GM12878 (cell line): Measurements from ENCODE around the gene RPL18. TPM values are rescaled to one million over a fixed set of nuclear protein-coding genes. Genes with fewer than 3 reads are reported as not detected.

Experiments used
- BACH1 ChIP-seq: fragments of 450-650 bp; IDR thresholded peaks from 2 replicates; pipeline ENCODE4 v1.6.1; 2017; ENCODE audit warnings: mild to moderate bottlenecking, borderline replicate concordance
- BCLAF1 ChIP-seq: fragments of 450-650 bp; IDR thresholded peaks from 2 replicates; pipeline ENCODE4 v1.6.1; 2017; ENCODE audit warnings: antibody characterized with exemption, mild to moderate bottlenecking, moderate library complexity
- BMI1 ChIP-seq: fragments of 450-650 bp; IDR thresholded peaks from 2 replicates; pipeline ENCODE4 v1.6.1; 2016; ENCODE audit warnings: mild to moderate bottlenecking, moderate library complexity, borderline replicate concordance
- CBFB ChIP-seq: IDR thresholded peaks from 2 replicates; pipeline ENCODE4 v1.6.1; 2016; ENCODE audit warnings: antibody characterized with exemption, low read depth
- CBX5 ChIP-seq: sonication (generic); IDR thresholded peaks from 2 replicates; pipeline ENCODE4 v1.6.1; 2016; ENCODE audit warnings: low read depth, moderate library complexity, mild to moderate bottlenecking, inconsistent platforms
- CHD1 ChIP-seq: IDR thresholded peaks from 2 replicates; pipeline ENCODE4 v1.6.1; 2012; ENCODE audit warnings: low read depth, low read length, improper control_type of control experiment
- CHD4 ChIP-seq: fragments of 200-600 bp; sonication (generic); IDR thresholded peaks from 2 replicates; pipeline ENCODE4 v1.6.1; 2016; ENCODE audit warnings: mild to moderate bottlenecking
- DPF2 ChIP-seq: fragments of 450-650 bp; IDR thresholded peaks from 2 replicates; pipeline ENCODE4 v1.6.1; 2017; ENCODE audit warnings: mild to moderate bottlenecking
- ETV6 ChIP-seq, 2 experiments: fragments of 450-650 bp in 1 of 2; IDR thresholded peaks in 1 of 2; conservative IDR thresholded peaks in 1 of 2; 2 replicates each; pipeline ENCODE4 v1.6.1; 2014; ENCODE audit warnings: antibody characterized with exemption in 1 of 2, borderline replicate concordance in 1 of 2, low read depth in 1 of 2, mild to moderate bottlenecking in 1 of 2, moderate library complexity in 1 of 2
- HDAC6 ChIP-seq: fragments of 200-600 bp; sonication (generic); IDR thresholded peaks from one replicate; pipeline ENCODE4 v1.8.0; 2017; ENCODE audit warnings: antibody characterized with exemption; ENCODE audit not compliant: unreplicated experiment
- IKZF2 ChIP-seq, 2 experiments: fragments of 450-650 bp; IDR thresholded peaks; 2 replicates each; pipeline ENCODE4 v1.6.1; 2017; ENCODE audit warnings: mild to moderate bottlenecking in 2 of 2, moderate library complexity in 2 of 2
- IRF4 ChIP-seq: IDR thresholded peaks from 2 replicates; pipeline ENCODE4 v1.6.1; 2011; ENCODE audit warnings: low read depth, low read length
- MAX ChIP-seq: IDR thresholded peaks from 2 replicates; pipeline ENCODE4 v1.6.1; 2012; ENCODE audit warnings: low read depth, low read length, improper control_type of control experiment
- MEF2B ChIP-seq: fragments of 450-650 bp; IDR thresholded peaks from 2 replicates; pipeline ENCODE4 v1.6.1; 2018; ENCODE audit warnings: mild to moderate bottlenecking, moderate library complexity; ENCODE audit not compliant: partially characterized antibody, poor library complexity, severe bottlenecking
- POU2F2 ChIP-seq: IDR thresholded peaks from 3 replicates; pipeline ENCODE4 v1.6.1; 2011; ENCODE audit warnings: low read depth, mild to moderate bottlenecking, low read length, borderline replicate concordance
- RAD51 ChIP-seq: fragments of 450-650 bp; IDR thresholded peaks from 2 replicates; pipeline ENCODE4 v1.6.1; 2016; ENCODE audit warnings: moderate library complexity, mild to moderate bottlenecking, inconsistent platforms
- RELA ChIP-seq: fragments of 450-650 bp; IDR thresholded peaks from 2 replicates; pipeline ENCODE4 v1.8.0; 2014; ENCODE audit warnings: borderline replicate concordance; ENCODE audit not compliant: partially characterized antibody
- RELB ChIP-seq: fragments of 450-650 bp; IDR thresholded peaks from 2 replicates; pipeline ENCODE4 v1.6.1; 2017; ENCODE audit warnings: low read depth, mild to moderate bottlenecking, moderate library complexity
- SREBF2 ChIP-seq: IDR thresholded peaks from 2 replicates; pipeline ENCODE4 v1.6.1; 2012; ENCODE audit warnings: mild to moderate bottlenecking, low read length
- ZBTB40 ChIP-seq: fragments of 450-650 bp; IDR thresholded peaks from 2 replicates; pipeline ENCODE4 v1.6.1; 2016; ENCODE audit warnings: mild to moderate bottlenecking, moderate library complexity, borderline replicate concordance
- ZNF207 ChIP-seq: fragments of 450-650 bp; IDR thresholded peaks from 2 replicates; pipeline ENCODE4 v1.6.1; 2014; ENCODE audit warnings: antibody characterized with exemption, mild to moderate bottlenecking, borderline replicate concordance
- polyA plus RNA-seq, 11 experiments: library from polyadenylated mRNA; depleted of rRNA in 4 of 11; unstranded in 6 of 11; stranded (reverse) in 5 of 11; fragments of >200 nt; fragmentation: Nextera tagmentation in 4 of 11; fragmentation: Illumina TruSeq in 1 of 11; extraction: Ambion mirVana in 4 of 11; extraction: Trizol in 1 of 11; gene quantifications; 1 replicate in 1 of 11; 2 replicates in 10 of 11; pipeline versions ENCODE4 v1.2.1 to v1.2.3, GENCODE V29; 2011 to 2016; ENCODE audit warnings: inconsistent platforms in 2 of 11, missing spikeins in 2 of 11, low read depth in 1 of 11
- total RNA-seq, 4 experiments: library from RNA; depleted of rRNA in 3 of 4; stranded (reverse); fragments of >200 nt in 3 of 4; fragmentation: Illumina TruSeq in 1 of 4; extraction: Trizol in 1 of 4; gene quantifications; 2 replicates each; pipeline versions ENCODE4 v1.2.1 to v1.2.3, GENCODE V29; 2013 to 2021

The RPL18 gene
- total and polyA plus RNA-seq, 10 of the 15 experiments (the other 5 are each of a cell fraction or from before 2014, with no cell fraction given), result 393 to 4,267 (median 2,019) TPM

GRCh38 chr19:48633148-48634035, 14.4 kb upstream of the RPL18 start (continued):
- TF ChIP-seq ETV6 (conservative IDR thresholded peaks at IDR 0.05 in 1 of 2, IDR thresholded peaks at IDR 0.05 in 1 of 2; ENCODE audit: borderline replicate concordance in 1 of 2, low read depth in 1 of 2), result no peak
- 0 out of 2 replicates have a peak, but pooled peaks have one; percentile 7 for TF ChIP-seq MAX
- TF ChIP-seq ZNF207, result no peak
- TF ChIP-seq IRF4, result no peak
- TF ChIP-seq CBX5, result no peak
- TF ChIP-seq CBFB, result no peak
- TF ChIP-seq BMI1, result no peak
- no peak for TF ChIP-seq RELA
- no peak; the same call in 1 of the 2 replicates for TF ChIP-seq RAD51
- TF ChIP-seq HDAC6, result no peak
- no peak for TF ChIP-seq SREBF2
- no peak for TF ChIP-seq CHD1
- TF ChIP-seq POU2F2, result no peak
- TF ChIP-seq MEF2B, result peak; percentile 48
- 0 out of 4 replicates have a peak, but pooled peaks of 1 of the 2 experiments have one; percentile 16 for TF ChIP-seq IKZF2 (IDR thresholded peaks at IDR 0.05)
- no peak for TF ChIP-seq BCLAF1
- TF ChIP-seq CHD4, result no peak
- no peak for TF ChIP-seq BACH1
- no peak for TF ChIP-seq DPF2
- no peak for TF ChIP-seq ZBTB40
- TF ChIP-seq RELB, result peak; percentile 19; the same call in 1 of the 2 replicates
